HepG2 (cell line): Measurements from ENCODE around the gene ZNRF3. TPM values are rescaled to one million over a fixed set of nuclear protein-coding genes. Genes with fewer than 3 reads are reported as not detected.
A peak's percentile ranks its signal among the peaks of the same experiment; 100 is the strongest.

Experiments
- ATAD3A ChIP-seq: sonication (generic); formaldehyde crosslinking; IDR thresholded peaks from 2 replicates; pipeline ENCODE4 v1.4.0; 2020; ENCODE audit warnings: missing genetic modification reagents
- ATF7-NPFF ChIP-seq: sonication (generic); formaldehyde crosslinking; IDR thresholded peaks from 2 replicates; pipeline ENCODE4 v1.8.1; 2023; ENCODE audit warnings: mild to moderate bottlenecking, low read depth, missing genetic modification reagents, moderate library complexity
- CC2D1A ChIP-seq: sonication (generic); formaldehyde crosslinking; IDR thresholded peaks from 2 replicates; pipeline ENCODE4 v1.8.1; 2023; ENCODE audit warnings: mild to moderate bottlenecking, missing genetic modification reagents
- HCFC1 ChIP-seq: fragments of 150-350 bp; IDR thresholded peaks from 2 replicates; pipeline ENCODE4 v1.6.1; 2014; ENCODE audit warnings: low read depth, low read length
- HMG20A ChIP-seq: IDR thresholded peaks from 2 replicates; pipeline ENCODE4 v1.6.1; 2016; ENCODE audit warnings: borderline replicate concordance
- HOXA7 ChIP-seq: sonication (generic); formaldehyde crosslinking; IDR thresholded peaks from 2 replicates; pipeline ENCODE4 v1.8.1; 2022; ENCODE audit warnings: mild to moderate bottlenecking, missing genetic modification reagents, moderate library complexity
- MLLT10 ChIP-seq: sonication (generic); formaldehyde crosslinking; IDR thresholded peaks from 2 replicates; pipeline ENCODE4 v1.4.0; 2020; ENCODE audit warnings: missing genetic modification reagents
- PBX2 ChIP-seq: IDR thresholded peaks from 2 replicates; pipeline ENCODE4 v1.6.1; 2016; ENCODE audit warnings: control low read depth
- PBX3 ChIP-seq: sonication (generic); formaldehyde crosslinking; IDR thresholded peaks from 2 replicates; pipeline ENCODE4 v1.8.1; 2023; ENCODE audit warnings: missing genetic modification reagents, inconsistent platforms, borderline replicate concordance
- PHF8 ChIP-seq: sonication (generic); formaldehyde crosslinking; IDR thresholded peaks from 2 replicates; pipeline ENCODE4 v1.5.0; 2020; ENCODE audit warnings: missing genetic modification reagents
- RXRA ChIP-seq: sonication (generic); formaldehyde crosslinking; IDR thresholded peaks from 2 replicates; pipeline ENCODE4 v1.5.1; 2020; ENCODE audit warnings: missing genetic modification reagents
- SRSF1 ChIP-seq: fragments of 200-400 bp; formaldehyde crosslinking; optimal IDR thresholded peaks from 2 replicates; pipeline ENCODE3; 2017; ENCODE audit warnings: mild to moderate bottlenecking, low read depth, low read length, moderate library complexity
- U2AF2 ChIP-seq: fragments of 200-400 bp; formaldehyde crosslinking; IDR thresholded peaks from 2 replicates; pipeline ENCODE4 v1.6.1; 2017; ENCODE audit warnings: low read depth, mild to moderate bottlenecking, low read length
- ZKSCAN5 ChIP-seq: sonication (generic); formaldehyde crosslinking; IDR thresholded peaks from 2 replicates; pipeline ENCODE4 v1.5.1; 2020; ENCODE audit warnings: mild to moderate bottlenecking, missing genetic modification reagents
- ZNF280B ChIP-seq: sonication (generic); formaldehyde crosslinking; IDR thresholded peaks from 2 replicates; pipeline ENCODE4 v1.5.0; 2020; ENCODE audit warnings: missing genetic modification reagents, mild to moderate bottlenecking, borderline replicate concordance
- ZNF329 ChIP-seq: sonication (generic); formaldehyde crosslinking; IDR thresholded peaks from 2 replicates; pipeline ENCODE4 v1.9.0; 2021; ENCODE audit warnings: low read depth, mild to moderate bottlenecking, missing genetic modification reagents
- ZNF607 ChIP-seq: sonication (generic); formaldehyde crosslinking; IDR thresholded peaks from 2 replicates; pipeline ENCODE4 v1.5.1; 2020; ENCODE audit warnings: missing genetic modification reagents, mild to moderate bottlenecking, borderline replicate concordance
- ZNF609 ChIP-seq: sonication (generic); formaldehyde crosslinking; IDR thresholded peaks from 2 replicates; pipeline ENCODE4 v1.4.0; 2020; ENCODE audit warnings: mild to moderate bottlenecking, missing genetic modification reagents, borderline replicate concordance
- ZNF710 ChIP-seq: sonication (generic); formaldehyde crosslinking; IDR thresholded peaks from 2 replicates; pipeline ENCODE4 v1.5.0; 2020; ENCODE audit warnings: mild to moderate bottlenecking, missing genetic modification reagents, borderline replicate concordance
- ZNF777 ChIP-seq: sonication (generic); formaldehyde crosslinking; IDR thresholded peaks from 2 replicates; pipeline ENCODE4 v1.4.0; 2020; ENCODE audit warnings: missing genetic modification reagents
- ZNF790 ChIP-seq: sonication (generic); formaldehyde crosslinking; IDR thresholded peaks from 2 replicates; pipeline ENCODE4 v1.8.0; 2022; ENCODE audit warnings: missing genetic modification reagents, mild to moderate bottlenecking, borderline replicate concordance
- polyA plus RNA-seq, 8 experiments: library from polyadenylated mRNA; depleted of rRNA in 3 of 8; stranded (reverse) in 7 of 8; unstranded in 1 of 8; fragments of >200 nt; fragmentation: Illumina TruSeq in 4 of 8; extraction: Trizol in 4 of 8; gene quantifications; 2 replicates each; pipeline versions ENCODE4 v1.2.1 to v1.2.3, GENCODE V29; 2011 to 2016; ENCODE audit warnings: low read depth in 4 of 8, missing spikeins in 1 of 8, mixed read lengths in 1 of 8; ENCODE audit not compliant: insufficient read depth in 1 of 8
- total RNA-seq, 5 experiments: library from RNA; depleted of rRNA; stranded (reverse); fragments of >200 nt; fragmentation: Illumina TruSeq; extraction: Trizol; gene quantifications; 2 replicates each; pipeline ENCODE4 v1.2.3, GENCODE V29; 2016; ENCODE audit warnings: low read depth in 1 of 5

Gene ZNRF3
- total and polyA plus RNA-seq, 2 of the 13 experiments (the other 11 are each of a cell fraction or from before 2014, with no cell fraction given): 20.3 to 36.7 TPM

- TF ChIP-seq ZNF609 (CRISPR knock-in tag): no peak
- TF ChIP-seq ZNF777 (CRISPR knock-in tag): no peak
- TF ChIP-seq HMG20A (CRISPR knock-in tag): no peak
- no peak for TF ChIP-seq ZNF710 (CRISPR knock-in tag)
- TF ChIP-seq PBX2: no peak
- TF ChIP-seq ATAD3A (CRISPR knock-in tag): no peak
- TF ChIP-seq SRSF1: no peak
- no peak for TF ChIP-seq HOXA7 (CRISPR knock-in tag)
- TF ChIP-seq ZNF790 (CRISPR knock-in tag): no peak
- TF ChIP-seq MLLT10 (CRISPR knock-in tag): no peak
- TF ChIP-seq U2AF2: no peak
- no peak for TF ChIP-seq ZNF280B
- TF ChIP-seq ZKSCAN5 (CRISPR knock-in tag): no peak
- no peak for TF ChIP-seq CC2D1A (CRISPR knock-in tag)
- TF ChIP-seq PHF8 (CRISPR knock-in tag): no peak
- peak; percentile 61 for TF ChIP-seq RXRA (CRISPR knock-in tag)
- TF ChIP-seq ZNF329 (CRISPR knock-in tag): no peak
- TF ChIP-seq PBX3 (CRISPR knock-in tag): no peak
- TF ChIP-seq ATF7-NPFF: no peak
- TF ChIP-seq HCFC1: no peak
- no peak for TF ChIP-seq ZNF607 (CRISPR knock-in tag)
Measured at GRCh38 chr22:29054251-29054767, 170.9 kb downstream of the ZNRF3 start (continued).
